Sigmoid colon (tissue), 4 donors: ENCODE measurements around the gene PRKCSH.

ENCODE experiments used
- CTCF ChIP-seq, 4 experiments: fragments of 450-650 bp in 3 of 4; fragments of 200-600 bp in 1 of 4; IDR thresholded peaks; one replicate each; pipeline ENCODE4 v1.5.1; 2016 to 2019; ENCODE audit warnings: antibody characterized with exemption in 4 of 4, mild to moderate bottlenecking in 3 of 4, moderate library complexity in 2 of 4
- EP300 ChIP-seq, 4 donors: sonication (generic); formaldehyde crosslinking; IDR thresholded peaks; one replicate each; pipeline ENCODE4 v1.6.1; 2017; ENCODE audit warnings: antibody characterized with exemption in 4 of 4
- POLR2A ChIP-seq, 2 donors: fragments of 450-650 bp; IDR thresholded peaks; one replicate each; pipeline ENCODE4 v1.6.1; 2016; ENCODE audit warnings: antibody characterized with exemption in 2 of 2, mild to moderate bottlenecking in 2 of 2, moderate library complexity in 2 of 2

- no peak for TF ChIP-seq CTCF (IDR thresholded peaks at IDR 0.05)
- no peak for TF ChIP-seq POLR2A (IDR thresholded peaks at IDR 0.05)
- no peak for TF ChIP-seq EP300 (IDR thresholded peaks at IDR 0.05)
Observed at GRCh38 chr19:11401808-11402543, 33.5 kb upstream of the PRKCSH start.
